CD4-positive, alpha-beta T cell (primary cell): ENCODE data around the gene ADAMTS12. TPM values are rescaled to one million over a fixed set of nuclear protein-coding genes. Genes with fewer than 3 reads are reported as not detected.

Experiments
- ATAC-seq: fragments of 200-7000 bp; cut with Tn5 transposase; one replicate; pipeline ENCODE4 v1.10.0; 2022; ENCODE audit warnings: mild to moderate bottlenecking; ENCODE audit not compliant: poor library complexity
- CTCF ChIA-PET: fragments of 350-600 bp; sonication (Branson Sonifier 250); formaldehyde crosslinking; loops from one replicate; lab custom pipeline; 2021; ENCODE audit warnings: antibody characterized with exemption, inconsistent platforms; lab: Charles Lee
- POLR2A ChIA-PET: fragments of 350-600 bp; sonication (Branson Sonifier 250); formaldehyde crosslinking; loops from one replicate; lab custom pipeline; 2021; ENCODE audit warnings: antibody characterized with exemption, inconsistent platforms; lab: Charles Lee
- DNase-seq, 14 experiments: peaks; one replicate each; pipeline ENCODE4 v3.0.0-alpha.2; 2013 to 2020; ENCODE audit warnings: mixed read lengths in 2 of 14
- H3K27ac ChIP-seq, 2 donors: one replicate each; pipeline versions ENCODE4 v1.5.1 to v1.7.0; 2013; ENCODE audit warnings: low read length in 2 of 2, low read depth in 1 of 2, mild to moderate bottlenecking in 1 of 2
- H3K27me3 ChIP-seq, 2 experiments: 1 replicate in 1 of 2; 2 replicates in 1 of 2; pipeline versions ENCODE4 v1.6.1 to v1.7.0; 2013; ENCODE audit warnings: low read length in 2 of 2, control low read depth in 1 of 2, mild to moderate bottlenecking in 1 of 2, moderate library complexity in 1 of 2; ENCODE audit not compliant: insufficient read depth in 2 of 2, control insufficient read depth in 1 of 2
- H3K36me3 ChIP-seq: one replicate; pipeline ENCODE4 v1.6.1; 2013; ENCODE audit warnings: low read length, control low read depth; ENCODE audit not compliant: insufficient read depth
- H3K4me1 ChIP-seq: one replicate; pipeline ENCODE4 v1.6.1; 2013; ENCODE audit warnings: low read length, control low read depth; ENCODE audit not compliant: insufficient read depth
- H3K4me3 ChIP-seq: one replicate; pipeline ENCODE4 v1.5.1; 2013; ENCODE audit warnings: mild to moderate bottlenecking, low read length, moderate library complexity
- H3K9me3 ChIP-seq, 2 experiments: 1 replicate in 1 of 2; 2 replicates in 1 of 2; pipeline versions ENCODE4 v1.6.1 to v1.7.0; 2013; ENCODE audit warnings: low read length in 2 of 2, mild to moderate bottlenecking in 2 of 2, control low read depth in 1 of 2, moderate library complexity in 1 of 2; ENCODE audit not compliant: control insufficient read depth in 1 of 2, insufficient read depth in 1 of 2
- H3K27ac Mint-ChIP-seq: one replicate; pipeline ENCODE4 v1.8.0; 2020; ENCODE audit warnings: mixed read lengths
- H3K27me3 Mint-ChIP-seq: one replicate; pipeline ENCODE4 v1.8.0; 2021; ENCODE audit warnings: mixed read lengths
- H3K36me3 Mint-ChIP-seq: one replicate; pipeline ENCODE4 v1.8.0; 2021; ENCODE audit warnings: low read depth, mixed read lengths
- H3K4me1 Mint-ChIP-seq: one replicate; pipeline ENCODE4 v1.8.0; 2021; ENCODE audit warnings: low read depth, mixed read lengths
- H3K4me3 Mint-ChIP-seq: one replicate; pipeline ENCODE4 v1.8.0; 2020; ENCODE audit warnings: mild to moderate bottlenecking, mixed read lengths
- H3K9me3 Mint-ChIP-seq: one replicate; pipeline ENCODE4 v1.8.0; 2020; ENCODE audit warnings: mixed read lengths
- CTCF ChIP-seq: fragments of 200-600 bp; IDR thresholded peaks from one replicate; pipeline ENCODE4 v1.8.0; 2022; ENCODE audit warnings: antibody characterized with exemption, mild to moderate bottlenecking
- intact Hi-C, 2 experiments: fragments of 100-400 bp; cut with DNase I in 1 of 2; cut with micrococcal nuclease in 1 of 2; formaldehyde crosslinking; loops; one replicate each; pipeline versions ENCODE4 v1.15.1 to v1.9.0; 2023 to 2025; cut with DNase I, micrococcal nuclease
- polyA plus RNA-seq, 2 donors: library from polyadenylated mRNA; unstranded; fragments of 120-200 nt; gene quantifications; one replicate each; pipeline ENCODE4 v1.2.1, GENCODE V29; 2013
- total RNA-seq, 174 experiments: library from RNA in 2 of 174; stranded (reverse) in 2 of 174; gene quantifications; one replicate each; pipeline ENCODE4 v1.2.3 and lab custom pipeline; 2021 to 2026

ADAMTS12 gene
- total RNA-seq, result under 1 TPM in 1 of 2 experiments, not detected in 1; 0.06 TPM
- not detected for polyA plus RNA-seq (2013, experiment 1 of 2)
- polyA plus RNA-seq (2013, experiment 2 of 2), result 0.49 TPM
- total RNA-seq (lab: John Stamatoyannopoulos, UW), result 0 to 0.33 (median 0) reads per million in 172 experiments

- Histone ChIP-seq H3K9me3 (peaks cover 0 to 6% of the 10 kb centered on the region in 2 experiments), H3K4me1 (no peaks in the 10 kb centered on the region), H3K27ac (no peak within 1 kb of the TSS), H3K4me3 (no peak within 1 kb of the TSS), H3K27me3 (peaks cover 23 to 53% of the 10 kb centered on the region in 2 experiments), H3K36me3 (no peaks in the 10 kb centered on the region)
- Mint-ChIP-seq H3K27ac (no peak within 1 kb of the TSS), H3K4me1 (peaks cover 8% of the 10 kb centered on the region), H3K9me3 (peaks cover 2% of the 10 kb centered on the region), H3K36me3 (no peaks in the 10 kb centered on the region), H3K27me3 (peaks cover 72% of the 10 kb centered on the region), H3K4me3 (no peak within 1 kb of the TSS)
- no peak for DNase-seq
- TF ChIP-seq CTCF, result no peak
- no peak for ATAC-seq
- ChIA-PET CTCF (no interaction called here), POLR2A (interaction anchor here (0.5 kb wide), 1 partner anchor 537 kb away, joined by 3 read pairs; no protein-coding TSS in a partner anchor)
- intact Hi-C loops, result no loop called here
Measured at GRCh38 chr5:33891788-33892619, at the start of gene ADAMTS12. TSS of gene ADAMTS12 (minus strand) at chr5:33891990. CDS start at chr5:33891856, 134 bp downstream.

- DNase-seq, result no peak
- Histone ChIP-seq H3K27me3 (peaks cover 34 to 57% of the 10 kb centered on the region in 2 experiments), H3K27ac (no peak overlapping the region), H3K4me1 (peaks cover 5% of the 10 kb centered on the region), H3K36me3 (no peaks in the 10 kb centered on the region), H3K4me3 (no peak overlapping the region), H3K9me3 (peaks cover 0 to 26% of the 10 kb centered on the region in 2 experiments)
- ChIA-PET CTCF (no interaction called here), POLR2A (no interaction called here)
- intact Hi-C loops, result no loop called here
- ATAC-seq, result no peak
- H3K4me1 Mint-ChIP-seq, result no peaks in the 10 kb centered on the region
- no peaks in the 10 kb centered on the region for H3K9me3 Mint-ChIP-seq
- no peak overlapping the region for H3K4me3 Mint-ChIP-seq
- H3K36me3 Mint-ChIP-seq, result no peaks in the 10 kb centered on the region
- no peak overlapping the region for H3K27ac Mint-ChIP-seq
- TF ChIP-seq CTCF, result no peak
- H3K27me3 Mint-ChIP-seq, result peaks cover 70% of the 10 kb centered on the region
Measured at GRCh38 chr5:33941090-33941489, 49.3 kb upstream of the ADAMTS12 start.

GRCh38 chr5:33939556-33940262 lies 47.9 kb upstream of the ADAMTS12 start:
- CTCF ChIA-PET, result interaction anchor here (0.6 kb wide), 1 partner anchor 1954 kb away, joined by 3 read pairs; no protein-coding TSS in a partner anchor
- no peak overlapping the region for H3K27ac ChIP-seq
- H3K36me3 ChIP-seq, result no peaks in the 10 kb centered on the region
- DNase-seq (no peak), ATAC-seq (no peak)
- peaks cover 7% of the 10 kb centered on the region for H3K4me1 ChIP-seq
- Mint-ChIP-seq H3K36me3 (no peaks in the 10 kb centered on the region), H3K9me3 (no peaks in the 10 kb centered on the region), H3K4me3 (no peak overlapping the region), H3K27me3 (peaks cover 75% of the 10 kb centered on the region), H3K27ac (no peak overlapping the region), H3K4me1 (no peaks in the 10 kb centered on the region)
- no peak for TF ChIP-seq CTCF
- POLR2A ChIA-PET, result no interaction called here
- H3K4me3 ChIP-seq, result no peak overlapping the region
- H3K9me3 ChIP-seq, result peaks cover 0 to 26% of the 10 kb centered on the region in 2 experiments
- intact Hi-C loops, result loop anchor here in 1 of 2 experiments (10.0 kb wide), 1 partner anchor 355 kb away; no protein-coding TSS in a partner anchor
- peaks cover 40 to 64% of the 10 kb centered on the region in 2 experiments for H3K27me3 ChIP-seq
